Lower leg skin (tissue), 4 donors: ENCODE data around the gene ZNF726. TPM values are rescaled to one million over a fixed set of nuclear protein-coding genes. Genes with fewer than 3 reads are reported as not detected.
"Not testable (repeated sequence)": the region's sequence is repeated elsewhere in the genome, so short reads cannot be mapped to it uniquely, and the experiment has no call there.

ENCODE experiments used
- DNase-seq, 2 donors: peaks; one replicate each; pipeline ENCODE4 v3.0.0-alpha.2; 2019; ENCODE audit warnings: low spot score in 2 of 2
- H3K4me3 ChIP-seq: fragments of 200-600 bp; sonication (generic); 2 replicates; pipeline ENCODE4 v1.5.1; 2017; ENCODE audit warnings: mild to moderate bottlenecking, low read depth; ENCODE audit not compliant: poor library complexity, severe bottlenecking
- CTCF ChIP-seq, 3 donors: fragments of 450-650 bp; IDR thresholded peaks; one replicate each; pipeline ENCODE4 v1.5.1; 2016; ENCODE audit warnings: antibody characterized with exemption in 3 of 3, mild to moderate bottlenecking in 3 of 3, moderate library complexity in 2 of 3
- POLR2A ChIP-seq, 2 donors: fragments of 450-650 bp; IDR thresholded peaks; one replicate each; pipeline ENCODE4 v1.6.1; 2016 to 2017; ENCODE audit warnings: antibody characterized with exemption in 2 of 2, mild to moderate bottlenecking in 1 of 2, moderate library complexity in 1 of 2
- WGBS, 2 donors: methylation state at CpG; one replicate each; pipeline ENCODE4 v1.1.5; 2018; 5-methylcytosine and 5-hydroxymethylcytosine counted together
- intact Hi-C: fragments of 100-400 bp; cut with DNase I; formaldehyde crosslinking; loops from one replicate; pipeline ENCODE4 v1.15.0; 2023; ENCODE audit warnings: low total_unique reads
- total RNA-seq, 4 donors: library from RNA; depleted of rRNA; stranded (reverse); fragments of >200 nt; gene quantifications; one replicate each; pipeline ENCODE4 v1.1.0, GENCODE V29; 2016

The ZNF726 gene
- total RNA-seq = 10 to 100 TPM in 1 of 4 donors, 1 to 10 TPM in 3; 1.5 to 12.8 (median 5.6) TPM

GRCh38 chr19:23914402-23915286, at the start of gene ZNF726:
Gene ZNF726, plus strand, starts transcription at chr19:23914886. Its CDS starts 109 bp downstream, at chr19:23914995.
- peak; percentile 91 to 97 for DNase-seq
- WGBS, 2 donors = 11 to 13% methylated on average over 41 to 44 of the region's 44 CpGs
- intact Hi-C loops = loop anchor here (5.0 kb wide), 1 partner anchor 532 kb away; no protein-coding TSS in a partner anchor
- H3K4me3 ChIP-seq = peak within 1 kb of the TSS; percentile 38
- TF ChIP-seq CTCF (IDR thresholded peaks at IDR 0.05) (no peak), POLR2A (IDR thresholded peaks at IDR 0.05) (no peak)

- intact Hi-C loops = no loop called here
- 81 to 85% methylated on average over 4 of the region's 4 CpGs for WGBS, 2 donors
- no peak for DNase-seq
- TF ChIP-seq CTCF (IDR thresholded peaks at IDR 0.05) = no peak
- TF ChIP-seq POLR2A (IDR thresholded peaks at IDR 0.05) = no peak
- H3K4me3 ChIP-seq = no peak overlapping the region
Observed at GRCh38 chr19:23867895-23868294, 46.8 kb upstream of the ZNF726 start.

- no peak for DNase-seq
- H3K4me3 ChIP-seq = no peak overlapping the region
- 93 to 96% methylated on average over 3 of the region's 3 CpGs for WGBS, 2 donors
- intact Hi-C loops = no loop called here
- TF ChIP-seq CTCF (IDR thresholded peaks at IDR 0.05) = no peak
- TF ChIP-seq POLR2A (IDR thresholded peaks at IDR 0.05) = no peak
Observed at GRCh38 chr19:23868630-23869029, 46.1 kb upstream of the ZNF726 start.

- H3K4me3 ChIP-seq = no peak overlapping the region
- WGBS, 2 donors = 65 to 91% methylated on average over 1 of the region's 1 CpG
- no peak for DNase-seq
- intact Hi-C loops = loop anchor here (5.0 kb wide), 1 partner anchor 95 kb away; no protein-coding TSS in a partner anchor
- TF ChIP-seq POLR2A (IDR thresholded peaks at IDR 0.05) (no peak), CTCF (IDR thresholded peaks at IDR 0.05) (no peak)
Observed at GRCh38 chr19:23872282-23872919, 42.3 kb upstream of the ZNF726 start.

GRCh38 chr19:23876261-23876660, 38.4 kb upstream of the ZNF726 start:
- 63 to 72% methylated on average over 12 of the region's 12 CpGs for WGBS, 2 donors
- H3K4me3 ChIP-seq = no peak overlapping the region
- DNase-seq = no peak
- intact Hi-C loops = no loop called here
- TF ChIP-seq POLR2A (IDR thresholded peaks at IDR 0.05) (no peak), CTCF (IDR thresholded peaks at IDR 0.05) (no peak)

GRCh38 chr19:23876756-23877155, 37.9 kb upstream of the ZNF726 start:
- WGBS, 2 donors = 42 to 56% methylated on average over 3 of the region's 3 CpGs
- intact Hi-C loops, DNase-seq, H3K4me3 ChIP-seq: not testable (repeated sequence)
